GM23338 (cell line): ENCODE measurements around the gene IKZF3.

Experiments used
- CREB1 ChIP-seq: fragments of 250-450 bp; sonication (Bioruptor Pico); IDR thresholded peaks from 2 replicates; pipeline ENCODE4 v1.5.0; 2020; ENCODE audit warnings: low read depth, mild to moderate bottlenecking, moderate library complexity
- CTCF ChIP-seq, 2 experiments: fragments of 200-600 bp in 1 of 2; sonication (generic) in 1 of 2; conservative IDR thresholded peaks; 2 replicates each; pipeline versions ENCODE4 v1.5.1 to v1.6.1; 2016 to 2017; ENCODE audit warnings: antibody characterized with exemption in 2 of 2, low read depth in 2 of 2, mild to moderate bottlenecking in 2 of 2, moderate library complexity in 1 of 2
- ETS1 ChIP-seq: IDR thresholded peaks from 2 replicates; pipeline ENCODE4 v1.6.1; 2016; ENCODE audit warnings: antibody characterized with exemption
- EZH2 ChIP-seq: fragments of 200-600 bp; sonication (generic); IDR thresholded peaks from one replicate; pipeline ENCODE4 v1.8.0; 2017; ENCODE audit warnings: antibody characterized with exemption, mild to moderate bottlenecking, low read depth; ENCODE audit not compliant: unreplicated experiment
- EZH2phosphoT487 ChIP-seq: fragments of 200-600 bp; sonication (generic); IDR thresholded peaks from one replicate; pipeline ENCODE4 v1.8.1; 2018; ENCODE audit warnings: antibody characterized with exemption; ENCODE audit not compliant: unreplicated experiment
- JUNB ChIP-seq: IDR thresholded peaks from one replicate; pipeline ENCODE4 v1.6.1; 2016; ENCODE audit warnings: antibody characterized with exemption; ENCODE audit not compliant: unreplicated experiment
- NANOG ChIP-seq: IDR thresholded peaks from 2 replicates; pipeline ENCODE4 v1.6.1; 2016; ENCODE audit warnings: antibody characterized with exemption, borderline replicate concordance
- POLR2AphosphoS5 ChIP-seq: IDR thresholded peaks from 2 replicates; pipeline ENCODE4 v1.6.1; 2016; ENCODE audit warnings: antibody characterized with exemption, low read depth
- REST ChIP-seq: IDR thresholded peaks from one replicate; pipeline ENCODE4 v1.6.1; 2018; ENCODE audit warnings: antibody characterized with exemption; ENCODE audit not compliant: unreplicated experiment
- STAT1 ChIP-seq: IDR thresholded peaks from one replicate; pipeline ENCODE4 v1.6.1; 2016; ENCODE audit warnings: antibody characterized with exemption; ENCODE audit not compliant: unreplicated experiment
- ZNF114 ChIP-seq: fragments of 250-450 bp; sonication (Bioruptor Pico); IDR thresholded peaks from 2 replicates; pipeline ENCODE4 v1.5.0; 2020; ENCODE audit warnings: mild to moderate bottlenecking, moderate library complexity
- ZNF331 ChIP-seq: fragments of 250-450 bp; sonication (Bioruptor Pico); IDR thresholded peaks from 2 replicates; pipeline ENCODE4 v1.5.0; 2020; ENCODE audit warnings: low read depth, mild to moderate bottlenecking, moderate library complexity
- ZNF462 ChIP-seq: fragments of 250-450 bp; sonication (Bioruptor Pico); IDR thresholded peaks from 2 replicates; pipeline ENCODE4 v1.5.0; 2020; ENCODE audit warnings: mild to moderate bottlenecking, moderate library complexity

- no peak for TF ChIP-seq CTCF (conservative IDR thresholded peaks at IDR 0.05; ENCODE audit: low read depth in 2 of 2)
- TF ChIP-seq POLR2AphosphoS5, result no peak
- no peak for TF ChIP-seq CREB1 (CRISPR knock-in tag)
- no peak for TF ChIP-seq JUNB
- no peak for TF ChIP-seq EZH2
- TF ChIP-seq ETS1, result no peak
- TF ChIP-seq EZH2phosphoT487, result no peak
- TF ChIP-seq NANOG, result no peak
- TF ChIP-seq STAT1, result no peak
- no peak for TF ChIP-seq REST
- no peak for TF ChIP-seq ZNF331
- TF ChIP-seq ZNF114 (CRISPR knock-in tag), result no peak
- no peak for TF ChIP-seq ZNF462
Measured at GRCh38 chr17:39828443-39828842, 35.7 kb downstream of the IKZF3 start.
